OCI-LY7 (cell line): ENCODE measurements around the gene THRSP.

Experiments
- CTCF ChIP-seq: fragments of 200-600 bp; sonication (generic); conservative IDR thresholded peaks from 2 replicates; pipeline ENCODE4 v1.5.1; 2014; ENCODE audit warnings: mild to moderate bottlenecking, antibody characterized with exemption, low read length, moderate library complexity, mixed read lengths
- EZH2phosphoT487 ChIP-seq: fragments of 200-600 bp; sonication (generic); IDR thresholded peaks from 2 replicates; pipeline ENCODE4 v1.6.1; 2018; ENCODE audit warnings: low read depth, borderline replicate concordance, mild to moderate bottlenecking, mixed run types, antibody characterized with exemption, low read length, moderate library complexity, mixed read lengths

- TF ChIP-seq CTCF (no peak), EZH2phosphoT487 (no peak)
These were observed 2.8 kb downstream of the THRSP start for GRCh38 chr11:78066471-78066870.
